Smooth muscle cell of the brain vasculature (primary cell): ENCODE data around the gene APOL1.
"Not testable (repeated sequence)": the region's sequence is repeated elsewhere in the genome, so short reads cannot be mapped to it uniquely, and the experiment has no call there.

Experiments
- DNase-seq: peaks from one replicate; pipeline ENCODE4 v3.0.0-alpha.2; 2012; ENCODE audit warnings: low read depth, low spot score

The APOL1 gene

GRCh38 chr22:36252754-36253522, at the start of gene APOL1:
Gene APOL1 (plus strand): TSS chr22:36253133. CDS start chr22:36254956, 1,823 bp downstream.
- no peak for DNase-seq

GRCh38 chr22:36203441-36203840, 49.5 kb upstream of the APOL1 start:
- not testable (repeated sequence) for DNase-seq

GRCh38 chr22:36204001-36204631, 48.8 kb upstream of the APOL1 start:
- DNase-seq, result no peak

- no peak for DNase-seq
These were observed 48.3 kb upstream of the APOL1 start for GRCh38 chr22:36204632-36205015.

GRCh38 chr22:36205573-36205972, 47.4 kb upstream of the APOL1 start:
- DNase-seq, result not testable (repeated sequence)

- no peak for DNase-seq
These were observed 46.7 kb upstream of the APOL1 start for GRCh38 chr22:36206255-36206654.

- DNase-seq, result no peak
These were observed 44.7 kb upstream of the APOL1 start for GRCh38 chr22:36208162-36208765.

- DNase-seq, result no peak
These were observed 44.0 kb upstream of the APOL1 start for GRCh38 chr22:36208914-36209313.

GRCh38 chr22:36209488-36209908, 43.4 kb upstream of the APOL1 start:
- DNase-seq, result not testable (repeated sequence)

- DNase-seq, result no peak
These were observed 42.7 kb upstream of the APOL1 start for GRCh38 chr22:36210224-36210623.

GRCh38 chr22:36211237-36211861, 41.6 kb upstream of the APOL1 start:
- peak; percentile 90 for DNase-seq

- DNase-seq, result no peak
These were observed 40.0 kb upstream of the APOL1 start for GRCh38 chr22:36212901-36213300.

- DNase-seq, result no peak
These were observed 39.3 kb upstream of the APOL1 start for GRCh38 chr22:36213586-36213985.

- DNase-seq, result no peak
These were observed 37.0 kb upstream of the APOL1 start for GRCh38 chr22:36215981-36216380.

- DNase-seq, result no peak
These were observed 34.2 kb upstream of the APOL1 start for GRCh38 chr22:36218648-36219193.

- DNase-seq, result no peak
These were observed 32.4 kb upstream of the APOL1 start for GRCh38 chr22:36220451-36220921.

GRCh38 chr22:36221799-36222751, 30.9 kb upstream of the APOL1 start:
- DNase-seq, result no peak

- DNase-seq, result no peak
These were observed 30.0 kb upstream of the APOL1 start for GRCh38 chr22:36222887-36223450.

GRCh38 chr22:36223504-36223903, 29.4 kb upstream of the APOL1 start:
- DNase-seq, result no peak

- DNase-seq, result no peak
These were observed 28.7 kb upstream of the APOL1 start for GRCh38 chr22:36224245-36224644.
